Thoracic aorta endothelial cell (primary cell): ENCODE data around the gene PLAA. TPM values are rescaled to one million over a fixed set of nuclear protein-coding genes. Genes with fewer than 3 reads are reported as not detected.

ENCODE experiments used
- small RNA-seq: library from RNA; depleted of rRNA; stranded (forward); fragments of <200 nt; gene quantifications from one replicate; pipeline ENCODE3, GENCODE V24; 2012
- total RNA-seq: library from RNA; depleted of rRNA; stranded (reverse); fragments of >200 nt; gene quantifications from 2 replicates; pipeline ENCODE4 v1.2.3, GENCODE V29; 2012

PLAA gene
- total RNA-seq: 55.4 and 65.0 TPM in 2 replicates

DNA sequence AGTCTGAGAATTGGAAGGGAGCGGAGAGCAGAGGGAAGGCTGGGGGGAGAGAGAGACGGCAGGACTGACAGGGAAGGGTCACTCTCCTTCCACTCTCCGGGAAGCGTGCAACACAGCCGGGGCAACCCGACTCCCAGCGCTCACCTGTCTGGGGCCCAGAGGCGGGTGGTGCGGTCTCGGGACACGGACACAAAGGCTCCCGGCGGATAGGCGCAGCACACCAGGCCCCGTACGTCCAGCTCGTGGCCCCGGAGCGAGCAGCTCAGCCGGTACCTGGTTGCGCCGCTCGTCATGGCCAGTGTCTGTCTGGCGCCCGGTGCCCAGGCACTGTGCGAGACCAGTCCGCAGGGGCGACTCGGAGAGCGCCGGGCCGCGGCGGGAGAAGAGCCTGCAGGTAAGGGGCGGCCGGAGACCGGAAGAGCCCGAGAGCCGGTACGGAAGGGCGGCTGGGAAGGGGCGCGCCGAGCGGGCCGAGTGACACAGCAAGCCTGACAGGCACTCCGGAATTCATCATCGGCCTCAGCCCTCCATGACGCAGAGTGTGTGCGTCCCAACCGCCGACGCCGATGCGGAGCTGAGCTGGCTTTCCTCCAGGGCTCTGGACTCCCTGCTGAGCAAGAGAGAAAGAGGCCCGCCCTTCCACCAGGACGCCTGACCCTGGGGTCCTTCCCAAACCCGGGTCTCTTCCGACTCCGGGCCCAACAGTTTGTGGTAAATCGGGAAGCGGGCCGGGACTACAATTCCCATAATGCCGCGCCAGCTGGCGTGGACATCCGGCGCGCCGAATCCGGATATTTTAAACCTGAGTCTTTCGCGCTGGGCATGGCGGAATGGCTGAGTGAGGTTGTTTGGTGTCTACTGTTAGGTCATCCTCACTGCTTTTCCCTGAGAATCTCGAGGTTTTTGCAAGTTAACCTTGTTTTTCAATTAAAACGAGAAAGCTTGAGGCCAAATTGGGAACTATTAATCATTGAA, at the start of gene PLAA:
Gene PLAA, minus strand, starts transcription at position 490 of the 975 bp plus-strand sequence. Its CDS starts 197 bp downstream, at position 293.

DNA sequence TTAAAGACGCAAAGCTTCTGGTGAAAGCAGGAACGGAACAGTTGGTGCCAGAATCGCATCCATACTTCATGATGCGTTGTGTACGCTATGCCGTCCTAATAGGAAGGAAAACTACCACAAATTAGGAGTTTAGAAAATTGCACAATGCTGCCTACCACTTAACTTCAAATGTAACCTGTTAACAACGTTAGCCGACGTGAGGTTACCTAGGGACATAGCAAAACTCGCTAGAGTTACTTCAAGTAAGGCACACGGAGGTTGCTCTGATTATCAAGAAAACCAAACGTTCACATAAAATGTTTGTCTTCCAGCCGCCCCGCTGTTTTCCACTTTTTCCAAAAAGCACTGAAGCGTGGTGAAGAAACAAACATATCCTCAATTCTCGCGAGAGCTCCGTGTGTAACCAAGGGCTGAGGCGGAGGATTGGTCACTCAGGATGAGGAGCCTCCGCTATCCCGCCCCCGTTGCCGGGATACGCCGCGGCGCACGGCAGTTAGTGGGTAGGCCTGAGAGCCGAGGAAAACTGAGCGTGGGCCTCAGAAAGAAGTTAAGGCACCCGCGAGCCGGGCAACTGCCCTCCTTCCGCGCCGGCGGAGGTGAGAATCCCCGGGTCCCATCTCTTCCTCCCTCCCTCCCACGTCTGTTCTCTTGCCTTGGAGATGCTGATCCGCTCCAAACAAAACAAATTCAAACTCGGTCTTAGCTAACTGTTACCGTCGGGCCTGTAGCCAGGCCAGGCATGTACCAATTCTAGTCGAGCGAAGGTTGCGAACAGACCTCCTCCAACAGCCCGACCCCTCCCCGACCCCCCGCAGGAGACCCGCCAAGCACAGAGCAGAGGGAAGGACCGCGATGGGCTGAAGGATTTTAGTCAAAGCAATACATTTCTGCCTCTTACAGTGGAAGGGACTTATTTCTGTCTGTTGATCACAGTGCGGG, 9.1 kb upstream of the PLAA start, which contains the start of gene IFT74:
Gene IFT74, plus strand, starts transcription at position 492 of the 939 bp plus-strand sequence. CDS start 5,556 bp downstream, outside the sequence.

DNA sequence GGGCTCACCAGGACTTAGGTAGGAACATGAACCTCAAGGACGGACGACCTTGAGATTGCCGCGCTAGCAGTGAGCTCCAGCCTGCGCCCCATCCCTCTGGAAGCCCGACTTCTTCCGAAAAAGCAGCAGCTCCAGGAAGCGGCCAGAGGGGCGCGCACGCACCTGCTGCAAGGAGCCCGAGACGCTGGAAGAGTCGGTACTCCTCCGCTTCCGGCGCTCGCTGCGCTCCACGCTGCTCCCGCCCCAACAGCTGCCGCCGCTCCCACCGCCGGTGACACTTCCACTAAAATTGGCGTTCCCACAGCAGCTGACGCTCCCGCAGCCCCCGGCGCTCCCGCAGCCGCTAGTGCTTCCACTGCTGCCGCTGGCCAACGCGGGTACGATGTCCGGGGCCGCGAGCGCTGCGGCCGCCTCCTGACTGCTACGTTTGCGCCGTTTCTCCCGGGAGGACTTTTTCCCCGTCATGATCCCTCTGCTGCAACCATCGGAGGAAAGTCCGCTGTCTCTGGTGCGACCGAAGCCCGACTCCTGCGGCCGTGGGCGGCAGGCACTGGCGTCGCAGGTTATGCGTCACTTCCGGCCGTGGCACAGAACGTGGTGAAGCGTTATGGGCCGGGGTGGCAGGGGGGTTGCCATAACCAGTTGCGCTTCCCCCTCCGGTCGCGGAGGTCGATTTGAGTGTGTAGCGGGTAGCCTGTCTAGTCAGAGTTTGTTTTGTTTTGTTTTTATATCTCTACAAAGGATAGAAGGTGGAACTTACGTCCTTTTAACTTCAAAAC, 54.6 kb downstream of the PLAA start, which contains the start of gene CAAP1:
Gene CAAP1, minus strand, starts transcription at position 552 of the 779 bp plus-strand sequence. Its CDS starts 87 bp downstream, at position 465.

Small RNAs within 50 kb of the gene (small RNA-seq; reads per million reads assigned to genes)
- not detected for gene RN7SL100P

Other genes with a start within 250 kb of the PLAA start
- gene CAAP1, start 54.4 kb downstream of the PLAA start, total RNA-seq: 24.3 and 24.7 TPM in 2 replicates
- 11.7 and 16.0 TPM in 2 replicates for gene IFT74, start 9.2 kb upstream of the PLAA start, total RNA-seq
- gene LRRC19, start 58.4 kb upstream of the PLAA start, total RNA-seq: not detected in 2 replicates
- gene TEK, start 162.0 kb upstream of the PLAA start, total RNA-seq: 85.1 and 101 TPM in 2 replicates